GM21526 (cell line): ENCODE data around the gene CRB1.

Source experiments
- ATAC-seq: cut with Tn5 transposase; IDR thresholded peaks from one replicate; pipeline ENCODE4 v1.9.1; 2021; ENCODE audit warnings: moderate library complexity; ENCODE audit not compliant: unreplicated experiment, low FRiP score

Gene CRB1

GRCh38 chr1:197268012-197268411, at the start of gene CRB1:
Gene CRB1 (plus strand): TSS chr1:197268252. CDS start chr1:197268413, 161 bp downstream.
- ATAC-seq: no peak

GRCh38 chr1:197218857-197219256, 49.2 kb upstream of the CRB1 start:
- ATAC-seq: no peak

GRCh38 chr1:197222025-197222685, 45.9 kb upstream of the CRB1 start:
- no peak for ATAC-seq

DNA sequence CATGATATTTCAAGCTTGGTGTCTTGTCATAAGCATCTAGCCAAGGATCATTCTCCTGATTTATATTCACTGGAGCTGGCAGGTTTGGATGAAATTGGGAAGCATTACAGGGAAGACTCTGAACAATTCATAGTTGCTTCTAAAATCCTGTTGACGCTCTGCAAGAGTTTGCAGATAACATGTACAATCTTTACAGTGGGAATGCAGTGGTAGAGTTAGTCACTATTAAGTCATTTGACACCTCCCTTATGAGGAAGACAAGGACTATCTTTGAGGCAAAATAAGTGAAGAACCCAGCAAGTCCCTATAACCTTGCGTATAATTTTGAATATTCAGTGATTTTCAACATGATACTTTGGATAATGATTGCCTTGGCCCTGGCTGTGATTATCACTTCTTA, 45.3 kb upstream of the CRB1 start:
- ATAC-seq: no peak

DNA sequence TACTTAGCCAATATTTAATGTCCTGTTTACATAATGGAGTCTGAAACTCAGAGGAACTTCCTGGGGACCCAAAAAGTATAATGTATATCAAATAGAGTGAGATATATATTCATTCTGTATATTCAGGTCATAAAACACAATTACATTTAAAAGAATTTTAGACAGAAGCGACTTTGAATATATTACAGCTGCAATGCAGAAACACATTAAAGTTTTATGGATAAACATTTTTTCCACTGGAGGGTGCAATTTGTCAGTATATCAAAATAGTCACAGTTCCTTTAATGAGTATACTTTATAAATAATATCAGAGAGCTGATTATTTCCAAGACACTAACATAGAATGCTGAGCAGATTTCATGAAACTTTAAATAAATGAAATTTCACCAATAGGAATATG, 43.9 kb upstream of the CRB1 start:
- no peak for ATAC-seq

DNA sequence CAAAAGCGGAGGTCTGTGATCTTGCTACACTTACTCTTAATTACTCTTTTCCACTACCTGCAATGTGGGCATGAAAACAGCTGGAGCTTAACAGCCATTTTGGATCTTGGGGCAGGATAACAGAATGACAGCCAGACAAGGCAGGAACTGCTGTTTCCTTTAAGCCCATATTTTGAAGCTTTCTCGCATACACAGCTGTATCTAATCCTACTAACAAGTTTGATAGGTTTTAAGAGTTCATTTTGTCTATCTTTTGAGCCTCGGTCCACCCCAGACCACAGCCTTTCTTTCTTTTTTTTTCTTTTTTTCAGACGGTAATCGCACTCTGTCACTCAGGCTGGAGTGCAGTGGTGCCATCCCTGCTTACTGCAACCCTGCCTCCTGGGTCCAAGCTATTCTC, 42.4 kb upstream of the CRB1 start:
- ATAC-seq: no peak

DNA sequence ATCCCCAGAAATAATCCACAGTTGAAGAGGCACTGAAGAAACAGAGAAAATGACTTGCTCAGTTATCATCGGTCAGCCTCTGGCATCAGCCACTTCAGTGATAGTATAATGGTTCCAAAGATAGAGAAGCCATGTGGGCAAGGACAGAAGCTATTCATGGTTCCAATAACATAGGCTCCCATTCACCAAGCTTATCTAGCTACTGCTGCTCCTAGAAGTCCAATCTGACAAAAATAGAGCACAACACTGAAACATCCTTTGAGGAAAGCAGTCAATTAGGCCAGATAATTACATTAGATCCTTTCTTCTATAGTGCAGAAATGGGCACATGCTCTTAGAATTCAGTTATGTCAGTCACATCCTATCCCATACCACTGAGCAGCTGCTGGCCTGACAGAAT, 33.5 kb upstream of the CRB1 start:
- no peak for ATAC-seq

DNA sequence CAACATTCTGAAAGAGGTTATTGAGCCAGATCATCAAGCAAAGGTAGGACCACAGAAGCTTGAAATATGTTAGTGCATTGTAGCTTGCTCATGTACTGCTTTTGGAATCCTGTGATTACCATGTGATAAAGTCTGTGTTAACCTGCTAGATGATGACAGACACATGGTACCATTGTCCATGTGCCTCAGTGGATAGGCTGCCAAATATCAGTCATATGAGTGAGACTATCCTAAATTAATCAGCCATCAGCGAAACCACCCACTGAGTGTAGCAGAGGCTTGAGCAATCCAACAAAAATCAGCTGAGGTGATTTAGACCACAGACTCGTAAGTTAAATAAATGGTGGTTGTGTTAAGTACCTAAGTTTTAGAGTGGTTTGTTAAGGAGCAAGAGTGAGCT, 32.7 kb upstream of the CRB1 start:
- ATAC-seq: no peak

DNA sequence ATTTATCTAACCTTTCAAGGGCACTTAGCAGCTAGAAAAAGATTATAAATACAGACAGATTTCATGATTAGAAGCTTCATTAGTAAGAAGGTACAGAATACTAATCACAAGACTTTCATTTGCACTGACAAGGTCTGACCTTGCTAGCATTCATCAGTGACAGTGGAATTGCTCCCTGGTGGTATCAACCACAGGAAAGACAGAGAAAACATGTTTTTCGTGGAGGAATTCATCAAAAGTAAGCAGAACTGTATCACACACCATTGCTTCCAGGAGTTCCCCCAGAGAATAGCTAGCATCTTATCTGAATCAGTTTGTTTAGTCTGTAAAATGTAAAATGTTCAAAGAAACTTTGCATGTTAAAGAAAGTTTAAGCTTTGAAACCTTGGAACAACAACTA, 20.6 kb upstream of the CRB1 start:
- ATAC-seq: no peak

DNA sequence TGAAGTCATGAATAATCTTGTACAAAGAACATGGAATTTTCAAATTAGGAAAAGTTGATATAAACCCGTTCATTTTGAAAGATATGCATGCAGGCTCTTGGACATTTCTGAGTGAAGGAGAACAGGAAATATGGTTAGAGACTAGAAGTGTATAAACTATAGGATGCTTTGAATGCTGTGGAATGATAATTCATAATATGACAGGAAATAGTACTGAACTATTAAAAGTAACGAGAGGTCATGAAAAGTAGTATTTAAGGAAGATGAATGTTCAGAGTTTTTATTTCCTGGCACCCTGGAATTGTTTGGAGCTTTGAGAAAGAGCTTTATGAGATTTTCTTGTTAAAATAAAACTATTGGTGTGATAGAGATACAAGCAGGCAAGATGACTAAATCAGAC, 18.7 kb upstream of the CRB1 start:
- no peak for ATAC-seq

DNA sequence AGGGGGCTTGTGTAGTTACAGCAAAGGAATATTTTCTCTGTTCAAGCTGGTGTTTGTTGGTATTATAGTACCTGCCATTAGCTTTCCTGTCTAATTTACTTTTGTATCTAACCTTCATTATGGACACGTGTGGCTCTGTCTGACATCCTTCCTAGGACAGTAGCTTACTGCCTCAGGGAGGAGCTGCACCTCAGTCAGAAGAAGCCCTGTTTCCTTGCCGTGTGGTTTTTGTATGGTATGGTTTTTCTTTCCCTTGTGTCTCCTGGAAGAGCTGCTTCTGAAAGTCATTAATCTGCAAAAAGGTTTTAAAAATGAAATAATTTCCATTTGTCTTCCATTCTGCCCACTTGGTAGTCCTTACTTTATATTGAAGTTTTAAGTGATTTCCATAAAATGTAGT, 17.4 kb upstream of the CRB1 start:
- ATAC-seq: no peak

DNA sequence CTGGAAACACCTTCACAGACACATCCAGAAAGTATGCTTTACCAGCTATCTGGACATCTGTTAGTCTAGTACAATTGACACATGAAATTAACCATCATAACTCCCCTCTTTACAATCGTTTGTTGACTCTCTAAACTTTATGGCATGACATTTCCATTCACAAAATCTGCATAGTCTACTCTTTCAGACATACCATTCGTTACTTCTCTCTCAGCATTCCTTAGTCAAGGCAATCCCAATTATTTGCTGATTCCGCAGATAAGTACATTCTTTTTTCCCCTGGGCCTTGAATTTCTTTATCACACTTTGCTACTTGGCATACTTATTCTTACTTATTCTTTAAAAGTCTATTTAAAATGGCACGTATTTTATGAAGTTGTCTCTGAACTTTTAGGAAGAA, 15.1 kb upstream of the CRB1 start:
- no peak for ATAC-seq

DNA sequence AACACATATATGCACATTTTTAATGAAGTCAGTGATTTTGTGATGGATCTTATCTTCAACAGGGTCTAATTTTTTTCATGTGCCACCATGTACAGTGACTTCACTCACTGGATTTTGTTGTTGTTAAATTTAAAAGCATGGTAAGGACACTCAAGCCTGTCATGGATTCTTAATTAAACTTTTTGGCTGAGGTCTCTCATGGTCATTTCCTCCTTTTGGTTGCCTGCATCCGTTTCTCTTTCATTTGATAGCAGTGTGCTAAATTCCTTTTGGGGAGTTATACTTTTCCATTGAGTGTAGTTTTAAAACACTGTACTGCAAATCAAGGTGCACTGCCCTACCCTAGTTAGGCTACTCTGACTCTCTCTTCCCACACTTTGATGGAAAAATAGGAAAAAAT, 13.2 kb upstream of the CRB1 start:
- no peak for ATAC-seq

GRCh38 chr1:197264936-197265567, 3.0 kb upstream of the CRB1 start:
- no peak for ATAC-seq

GRCh38 chr1:197269053-197269452, 1.0 kb downstream of the CRB1 start:
- ATAC-seq: no peak

DNA sequence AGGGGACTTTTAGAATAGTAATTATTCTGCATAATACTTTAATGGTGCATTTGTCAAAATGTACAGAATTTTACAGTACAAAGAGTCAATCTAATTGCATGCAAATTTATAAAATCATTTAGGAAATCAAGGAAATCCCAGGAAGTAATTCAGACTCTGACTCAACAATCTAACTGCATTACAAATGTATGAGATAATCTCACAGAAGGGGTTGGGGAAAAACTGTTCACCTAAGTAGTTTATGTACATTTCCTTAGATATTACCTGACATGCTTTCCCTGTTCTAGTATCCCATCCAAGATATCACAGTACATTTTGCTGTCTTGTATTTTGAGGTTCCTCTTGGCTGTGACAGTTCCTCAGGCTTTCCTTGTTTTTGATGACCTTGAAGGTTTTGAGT, 4.7 kb downstream of the CRB1 start:
- ATAC-seq: no peak

DNA sequence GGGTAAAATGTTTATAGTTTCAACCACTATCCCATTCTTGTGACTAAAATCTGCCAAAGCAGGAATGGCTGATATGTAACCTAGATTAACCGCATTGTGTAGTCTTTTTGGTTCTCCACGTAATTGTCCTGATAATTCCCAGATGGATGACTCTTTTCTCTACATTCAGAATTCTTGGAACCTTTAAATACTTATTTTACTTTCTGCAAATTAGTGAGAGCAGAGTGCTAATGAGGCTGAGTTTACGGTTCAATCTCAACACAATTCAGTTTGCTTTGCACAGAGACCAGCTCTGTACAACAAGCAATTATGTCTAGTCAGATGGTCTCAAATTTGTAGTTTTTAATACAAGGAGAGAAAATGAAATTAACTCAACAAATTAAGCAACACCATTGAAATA, 9.1 kb downstream of the CRB1 start:
- ATAC-seq: no peak

DNA sequence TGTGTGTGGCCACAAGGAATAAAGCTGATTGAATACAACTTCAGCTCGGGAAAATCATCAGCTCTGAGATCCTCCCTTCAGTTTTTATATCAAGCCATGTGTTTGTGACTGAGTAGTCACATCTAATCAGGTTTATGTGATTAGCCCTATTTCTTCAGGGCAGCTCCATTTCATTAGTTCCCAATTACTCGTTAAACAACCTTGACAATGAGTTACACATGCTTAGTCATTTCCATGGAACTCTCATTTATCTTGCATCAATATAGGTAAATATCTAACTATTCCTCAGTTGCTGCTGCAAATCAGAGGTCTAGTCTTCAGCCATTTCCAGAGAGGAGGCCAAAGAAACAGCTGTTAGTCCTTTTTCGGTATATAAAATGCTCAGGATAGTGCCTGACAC, 16.3 kb downstream of the CRB1 start:
- no peak for ATAC-seq

GRCh38 chr1:197284966-197285365, 16.9 kb downstream of the CRB1 start:
- no peak for ATAC-seq

- ATAC-seq: no peak
Observed at GRCh38 chr1:197285526-197286205, 17.6 kb downstream of the CRB1 start.

DNA sequence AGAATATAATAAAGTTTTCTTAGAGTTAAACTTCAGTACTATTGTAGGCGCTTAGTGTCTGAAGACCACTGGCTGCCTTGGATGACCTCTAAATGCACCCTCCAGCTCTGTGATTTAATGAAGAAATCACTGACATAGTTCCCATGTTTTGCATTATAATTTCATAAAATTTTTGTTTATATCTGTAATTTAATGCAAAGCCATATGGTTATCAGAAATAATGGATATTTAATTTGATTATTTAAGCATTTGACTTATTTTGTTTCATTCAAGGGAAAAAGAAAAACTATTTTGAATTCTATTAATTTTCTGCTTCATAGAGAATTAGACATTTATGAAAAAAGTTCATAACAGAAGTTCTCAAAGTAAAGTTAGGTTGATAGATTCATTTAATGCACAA, 18.6 kb downstream of the CRB1 start:
- ATAC-seq: no peak

DNA sequence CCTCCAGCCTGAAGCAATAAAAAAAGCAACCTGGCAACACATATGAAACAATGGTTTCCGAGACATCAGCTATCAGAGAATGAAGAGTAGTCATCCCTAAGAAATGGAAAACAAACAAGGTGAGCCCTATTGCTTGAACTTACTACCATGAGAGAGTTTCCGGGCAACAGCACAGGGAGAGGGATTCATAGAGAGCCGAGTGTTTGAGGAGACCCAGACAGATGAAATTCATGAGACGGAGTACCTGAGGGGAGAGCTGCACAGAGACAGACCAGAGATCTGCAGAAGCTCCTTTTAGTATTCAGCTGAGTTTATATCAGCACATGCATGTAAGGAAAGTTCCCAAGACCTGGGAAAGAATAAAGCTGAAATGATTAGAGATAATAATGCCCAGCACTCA, 19.8 kb downstream of the CRB1 start:
- ATAC-seq: no peak
